ENCODE results near the gene EFHD2.

DNA sequence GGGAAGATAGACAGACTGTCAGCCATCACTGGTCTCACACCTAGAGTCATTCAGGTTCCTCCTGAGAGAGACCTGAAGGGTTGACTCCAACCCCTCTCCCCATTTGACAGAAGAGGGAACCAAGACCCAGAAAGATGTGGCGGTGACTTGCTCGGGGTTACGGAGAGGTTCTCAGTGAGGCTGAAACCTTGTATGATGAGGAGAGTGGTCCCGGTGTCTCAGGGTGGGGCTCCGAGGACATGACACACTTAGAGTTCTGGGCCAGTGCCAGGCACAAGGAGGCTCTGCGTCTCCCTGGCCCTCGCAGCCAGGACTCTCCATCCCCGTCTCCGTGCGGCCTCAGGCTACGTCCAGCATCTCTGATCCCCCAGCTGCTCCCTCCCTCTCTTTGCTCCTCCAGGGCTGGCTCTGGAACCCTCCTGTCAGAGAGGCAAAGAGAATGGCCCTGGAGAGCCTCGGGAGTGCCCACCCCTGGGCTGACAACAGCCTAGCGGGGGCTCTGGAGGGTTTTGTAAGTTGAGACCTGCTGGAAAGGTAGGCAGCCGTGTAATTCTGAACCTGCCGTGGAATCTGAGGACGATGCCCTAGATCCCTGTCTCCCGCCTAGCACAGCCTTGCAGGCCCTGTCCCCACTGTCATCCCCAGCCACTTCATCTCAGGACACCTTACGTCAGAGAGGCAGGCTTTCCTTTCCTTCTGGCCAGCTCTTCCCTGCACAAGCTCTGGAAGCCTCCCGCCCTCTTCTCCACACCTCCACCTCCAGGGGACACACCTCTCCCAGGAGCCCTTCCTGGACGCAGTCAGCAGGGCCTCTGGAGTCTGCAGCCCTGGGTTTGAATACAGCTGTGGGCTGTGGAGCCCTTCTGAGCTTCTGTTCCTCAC is 4.1 kb downstream of the EFHD2 start:
- TF ChIP-seq, protein P1, sequence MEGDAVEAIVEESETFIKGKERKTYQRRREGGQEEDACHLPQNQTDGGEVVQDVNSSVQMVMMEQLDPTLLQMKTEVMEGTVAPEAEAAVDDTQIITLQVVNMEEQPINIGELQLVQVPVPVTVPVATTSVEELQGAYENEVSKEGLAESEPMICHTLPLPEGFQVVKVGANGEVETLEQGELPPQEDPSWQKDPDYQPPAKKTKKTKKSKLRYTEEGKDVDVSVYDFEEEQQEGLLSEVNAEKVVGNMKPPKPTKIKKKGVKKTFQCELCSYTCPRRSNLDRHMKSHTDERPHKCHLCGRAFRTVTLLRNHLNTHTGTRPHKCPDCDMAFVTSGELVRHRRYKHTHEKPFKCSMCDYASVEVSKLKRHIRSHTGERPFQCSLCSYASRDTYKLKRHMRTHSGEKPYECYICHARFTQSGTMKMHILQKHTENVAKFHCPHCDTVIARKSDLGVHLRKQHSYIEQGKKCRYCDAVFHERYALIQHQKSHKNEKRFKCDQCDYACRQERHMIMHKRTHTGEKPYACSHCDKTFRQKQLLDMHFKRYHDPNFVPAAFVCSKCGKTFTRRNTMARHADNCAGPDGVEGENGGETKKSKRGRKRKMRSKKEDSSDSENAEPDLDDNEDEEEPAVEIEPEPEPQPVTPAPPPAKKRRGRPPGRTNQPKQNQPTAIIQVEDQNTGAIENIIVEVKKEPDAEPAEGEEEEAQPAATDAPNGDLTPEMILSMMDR (conservative IDR thresholded peaks at IDR 0.05; ENCODE audit: low read length) = no peak
- no peak for TF ChIP-seq EZH2phosphoT487 (IDR thresholded peaks at IDR 0.05; ENCODE audit: borderline replicate concordance)

Measured in Loucy (cell line).